Ishikawa (cell line): ENCODE measurements around the gene TOMM34.

ENCODE experiments used
- EGR1 ChIP-seq: IDR thresholded peaks from 2 replicates; pipeline ENCODE4 v1.6.1; 2012
- EP300 ChIP-seq: IDR thresholded peaks from 2 replicates; pipeline ENCODE4 v1.6.1; 2012; ENCODE audit warnings: borderline replicate concordance
- MAX ChIP-seq: IDR thresholded peaks from 2 replicates; pipeline ENCODE4 v1.6.1; 2012
- NFIC ChIP-seq: IDR thresholded peaks from 2 replicates; pipeline ENCODE4 v1.6.1; 2012
- RAD21 ChIP-seq: IDR thresholded peaks from 2 replicates; pipeline ENCODE4 v1.6.1; 2012; ENCODE audit warnings: low read depth
- REST ChIP-seq: IDR thresholded peaks from 2 replicates; pipeline ENCODE4 v1.6.1; 2012; ENCODE audit warnings: low read depth, mild to moderate bottlenecking
- TCF12 ChIP-seq: IDR thresholded peaks from 2 replicates; pipeline ENCODE4 v1.6.1; 2012; ENCODE audit warnings: low read depth

GRCh38 chr20:44928595-44928994 lies 31.6 kb downstream of the TOMM34 start:
- TF ChIP-seq REST (no peak), EP300 (no peak), MAX (no peak), EGR1 (no peak), RAD21 (no peak), NFIC (no peak), TCF12 (no peak)
